Activated CD4-positive, alpha-beta T cell treated with anti-CD3 and anti-CD28 coated beads, Interleukin-10, Interleukin-2, amounts not matched to agents 100 ng/mL and 50 ng/mL, durations not matched to agents 16 hours and 8 hours (primary cell): Measurements from ENCODE around the gene POU2F3.
"Not testable (repeated sequence)": the region's sequence is repeated elsewhere in the genome, so short reads cannot be mapped to it uniquely, and the experiment has no call there.

Experiments
- DNase-seq: peaks from one replicate; pipeline ENCODE4 v3.0.0-alpha.2; 2020

The POU2F3 gene

DNA sequence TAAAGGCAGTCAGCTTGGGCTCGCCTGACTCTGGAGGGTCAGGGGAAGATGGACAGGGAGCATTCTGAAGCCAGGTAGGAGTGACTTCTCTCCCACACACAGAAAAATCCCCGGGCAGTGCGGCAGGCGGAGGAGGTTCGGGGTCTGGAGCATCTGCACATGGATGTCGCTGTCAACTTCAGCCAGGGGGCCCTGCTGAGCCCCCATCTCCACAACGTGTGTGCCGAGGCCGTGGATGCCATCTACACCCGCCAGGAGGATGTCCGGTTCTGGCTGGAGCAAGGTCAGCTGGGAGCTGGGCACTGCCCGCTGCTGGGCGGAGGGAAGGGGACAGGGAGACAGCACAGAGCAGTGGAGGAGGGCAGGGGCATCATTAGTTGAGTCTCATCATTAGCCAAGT is 13.2 kb upstream of the POU2F3 start:
- DNase-seq, result no peak

DNA sequence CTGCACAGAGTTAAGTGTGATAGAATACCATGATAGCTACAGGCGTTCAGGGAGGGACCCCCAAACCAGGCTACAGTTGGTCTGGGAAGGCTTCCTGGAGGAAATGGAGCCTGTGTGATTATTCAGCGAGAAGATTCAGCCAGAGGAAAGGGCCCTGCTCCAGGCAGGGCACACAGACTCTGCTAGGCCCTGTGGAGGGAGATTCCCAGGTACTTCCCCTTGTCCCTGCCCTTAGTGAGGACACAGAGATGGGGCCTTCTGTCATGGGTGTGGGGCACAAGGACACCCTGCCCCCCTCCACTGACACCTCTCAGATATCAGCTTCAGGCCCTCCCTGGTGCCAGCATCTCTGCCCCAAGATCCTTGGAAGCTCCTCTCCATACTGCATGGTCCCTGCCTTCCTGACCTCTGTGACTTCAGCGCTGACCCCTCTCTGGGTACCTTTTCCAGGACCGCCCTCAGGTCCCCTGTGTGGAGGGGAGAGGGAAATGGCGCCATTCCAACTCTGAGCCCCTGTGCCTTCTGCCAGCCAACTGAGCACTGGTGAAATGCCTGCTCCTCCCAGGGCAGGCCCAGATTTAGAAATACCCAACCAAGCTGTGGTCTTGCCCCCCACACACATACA is 12.6 kb upstream of the POU2F3 start:
- no peak for DNase-seq

DNA sequence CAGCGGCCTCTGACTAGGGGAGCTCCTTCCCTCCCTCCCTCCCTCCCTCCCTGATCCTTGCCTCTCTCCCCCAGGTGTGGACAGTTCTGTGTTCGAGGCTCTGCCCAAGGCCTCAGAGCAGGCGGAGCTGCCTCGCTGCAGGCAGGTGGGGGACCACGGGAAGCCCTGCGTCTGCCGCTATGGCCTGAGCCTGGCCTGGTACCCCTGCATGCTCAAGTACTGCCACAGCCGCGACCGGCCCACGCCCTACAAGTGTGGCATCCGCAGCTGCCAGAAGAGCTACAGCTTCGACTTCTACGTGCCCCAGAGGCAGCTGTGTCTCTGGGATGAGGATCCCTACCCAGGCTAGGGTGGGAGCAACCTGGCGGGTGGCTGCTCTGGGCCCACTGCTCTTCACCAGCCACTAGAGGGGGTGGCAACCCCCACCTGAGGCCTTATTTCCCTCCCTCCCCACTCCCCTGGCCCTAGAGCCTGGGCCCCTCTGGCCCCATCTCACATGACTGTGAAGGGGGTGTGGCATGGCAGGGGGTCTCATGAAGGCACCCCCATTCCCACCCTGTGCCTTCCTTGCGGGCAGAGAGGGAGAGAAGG is 11.1 kb upstream of the POU2F3 start:
- DNase-seq, result no peak

- peak; percentile 15 for DNase-seq
Observed at GRCh38 chr11:120229451-120230424, 10.2 kb upstream of the POU2F3 start.

GRCh38 chr11:120230433-120231071 is 9.4 kb upstream of the POU2F3 start:
- no peak for DNase-seq

DNA sequence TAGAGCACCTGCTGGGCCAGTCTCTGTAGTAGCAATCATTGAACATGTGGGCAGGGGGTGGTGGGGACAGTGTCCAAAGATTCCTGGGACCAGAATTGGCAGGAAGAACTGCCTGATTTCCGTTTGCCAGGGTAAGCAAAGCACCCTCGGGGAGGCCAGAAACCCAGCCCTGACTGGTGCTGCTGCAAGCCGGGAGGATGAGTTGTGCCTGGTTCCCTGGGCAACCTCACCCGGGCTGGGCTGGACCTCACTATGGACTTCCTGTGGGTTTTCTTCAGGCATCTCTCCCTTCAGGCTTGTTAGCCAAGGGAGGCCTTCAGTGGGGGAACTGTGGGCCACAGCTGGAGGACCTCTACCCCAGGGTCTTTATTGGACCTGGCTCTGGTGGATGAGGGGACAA is 8.0 kb upstream of the POU2F3 start:
- DNase-seq, result no peak

DNA sequence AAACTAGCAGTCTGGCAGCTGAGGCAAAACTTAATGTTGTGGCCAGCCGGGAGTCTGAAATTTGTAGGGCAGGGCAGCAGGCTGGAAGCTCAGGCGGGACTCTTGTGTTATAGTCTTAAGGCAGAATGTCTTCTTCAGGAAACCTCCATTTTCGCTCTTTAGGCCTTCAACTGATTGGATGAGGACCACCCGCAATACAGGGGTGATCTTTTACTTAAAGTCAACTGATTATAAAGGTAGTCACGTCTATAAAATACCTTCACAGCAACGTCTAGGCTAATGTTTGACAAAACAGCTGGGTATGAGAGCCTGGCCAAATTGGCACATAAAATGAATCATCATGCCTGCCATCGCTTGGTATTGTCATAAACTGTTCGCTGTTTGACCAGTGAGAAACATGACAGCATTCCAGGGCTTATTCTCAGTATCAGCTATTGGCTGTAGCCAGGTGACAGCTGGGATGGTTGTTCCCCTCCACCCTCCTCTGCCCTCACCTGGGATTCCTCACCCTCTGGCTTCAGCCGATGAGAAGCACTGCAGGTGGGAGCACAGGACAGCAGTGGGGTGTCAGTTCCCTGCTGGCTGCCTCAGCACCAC is 6.6 kb upstream of the POU2F3 start:
- DNase-seq, result no peak

- DNase-seq, result peak; percentile 72
Observed at GRCh38 chr11:120235024-120235628, 4.8 kb upstream of the POU2F3 start.

- DNase-seq, result peak; percentile 18
Observed at GRCh38 chr11:120236169-120237107, 3.5 kb upstream of the POU2F3 start.

DNA sequence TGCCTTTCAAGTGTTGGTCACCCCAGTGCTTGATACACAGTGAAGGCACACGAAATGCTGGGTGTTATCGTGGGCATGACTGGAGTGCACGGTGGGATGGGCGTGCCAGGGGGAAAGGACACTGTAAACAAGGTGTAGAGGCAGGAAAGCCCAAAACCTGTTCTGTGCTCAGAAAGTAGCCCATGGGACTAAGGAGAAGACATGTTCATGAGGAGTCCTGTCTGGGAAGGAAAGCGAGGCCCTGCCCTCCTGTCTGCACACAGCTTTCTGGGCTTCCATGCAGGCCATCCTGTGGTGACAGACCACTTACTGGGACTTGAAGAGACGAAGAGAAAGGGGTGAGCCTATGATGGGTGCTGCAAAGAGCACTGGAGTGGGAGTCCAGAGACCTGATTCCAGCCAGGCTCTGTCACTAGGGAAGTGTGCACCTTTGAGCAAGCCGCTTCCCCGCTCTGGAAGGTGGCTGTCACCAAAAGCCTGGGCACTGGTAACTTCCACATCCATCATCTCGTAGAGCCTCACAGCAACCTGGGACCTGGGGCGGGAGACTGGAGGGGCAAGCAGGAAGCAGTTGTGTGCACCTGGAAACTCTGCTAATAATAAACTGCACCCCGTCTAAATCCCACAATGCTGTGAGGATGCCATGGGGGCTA is 846 bp upstream of the POU2F3 start:
- no peak for DNase-seq

DNA sequence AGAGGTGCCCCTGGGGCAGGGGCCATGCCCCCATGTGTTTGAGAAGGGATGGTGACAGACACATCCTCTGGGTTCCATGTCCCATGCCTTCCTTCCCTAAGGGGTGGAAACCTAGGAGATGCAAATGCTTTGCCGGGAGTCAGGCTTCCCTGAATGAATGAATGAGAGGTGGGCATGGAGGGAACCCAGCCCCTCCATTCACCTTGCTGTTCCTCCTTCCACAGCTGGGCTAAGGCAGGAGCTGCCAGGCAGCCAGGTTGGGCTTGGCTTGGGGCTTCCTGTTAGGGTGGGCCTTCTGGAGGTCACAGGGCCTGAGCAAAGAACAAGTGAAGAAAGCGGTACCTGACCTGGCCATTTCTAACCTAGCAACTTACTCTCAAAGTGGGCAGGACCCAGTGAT is 926 bp downstream of the POU2F3 start:
- DNase-seq, result no peak

DNA sequence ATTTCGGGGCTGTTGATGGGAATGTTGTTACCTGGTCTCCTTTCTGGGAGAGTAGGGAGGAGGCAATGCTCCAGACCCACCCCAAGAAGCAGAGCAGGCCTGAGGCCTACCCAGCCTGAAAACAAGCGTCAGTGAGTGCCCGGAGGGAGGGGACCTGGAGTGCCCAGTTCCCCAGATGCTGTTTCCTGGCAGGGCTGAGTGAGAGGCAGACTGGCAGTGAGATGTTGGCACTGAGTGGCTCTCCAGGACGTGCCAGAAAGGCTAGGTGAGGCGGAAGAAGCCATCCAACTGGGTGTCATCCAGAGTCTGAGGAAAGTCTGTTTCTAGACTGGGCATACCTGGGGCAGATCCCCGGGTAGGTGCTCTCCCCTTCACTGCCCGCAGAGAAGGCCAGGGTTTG is 1.3 kb downstream of the POU2F3 start:
- no peak for DNase-seq

DNA sequence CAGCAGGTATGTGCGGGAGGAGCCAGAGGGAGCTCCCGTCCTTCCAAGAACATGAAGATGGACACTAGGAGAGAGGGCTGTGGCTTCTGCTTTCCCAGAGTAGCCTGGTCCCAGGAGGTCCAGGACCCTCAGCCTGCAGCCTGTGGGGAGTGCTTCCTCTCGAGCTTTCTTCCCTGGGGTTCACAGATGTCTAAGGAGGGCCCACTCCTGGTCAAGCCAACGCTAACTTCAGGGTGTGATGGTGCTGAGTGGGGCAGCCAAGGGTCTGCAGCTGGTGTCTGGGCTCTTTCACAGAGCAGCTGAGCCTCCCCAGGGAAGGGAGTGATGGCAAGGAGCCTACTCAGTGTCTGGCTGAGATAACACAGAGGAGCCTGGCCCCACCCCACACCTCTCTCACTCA is 3.3 kb downstream of the POU2F3 start:
- DNase-seq, result no peak

DNA sequence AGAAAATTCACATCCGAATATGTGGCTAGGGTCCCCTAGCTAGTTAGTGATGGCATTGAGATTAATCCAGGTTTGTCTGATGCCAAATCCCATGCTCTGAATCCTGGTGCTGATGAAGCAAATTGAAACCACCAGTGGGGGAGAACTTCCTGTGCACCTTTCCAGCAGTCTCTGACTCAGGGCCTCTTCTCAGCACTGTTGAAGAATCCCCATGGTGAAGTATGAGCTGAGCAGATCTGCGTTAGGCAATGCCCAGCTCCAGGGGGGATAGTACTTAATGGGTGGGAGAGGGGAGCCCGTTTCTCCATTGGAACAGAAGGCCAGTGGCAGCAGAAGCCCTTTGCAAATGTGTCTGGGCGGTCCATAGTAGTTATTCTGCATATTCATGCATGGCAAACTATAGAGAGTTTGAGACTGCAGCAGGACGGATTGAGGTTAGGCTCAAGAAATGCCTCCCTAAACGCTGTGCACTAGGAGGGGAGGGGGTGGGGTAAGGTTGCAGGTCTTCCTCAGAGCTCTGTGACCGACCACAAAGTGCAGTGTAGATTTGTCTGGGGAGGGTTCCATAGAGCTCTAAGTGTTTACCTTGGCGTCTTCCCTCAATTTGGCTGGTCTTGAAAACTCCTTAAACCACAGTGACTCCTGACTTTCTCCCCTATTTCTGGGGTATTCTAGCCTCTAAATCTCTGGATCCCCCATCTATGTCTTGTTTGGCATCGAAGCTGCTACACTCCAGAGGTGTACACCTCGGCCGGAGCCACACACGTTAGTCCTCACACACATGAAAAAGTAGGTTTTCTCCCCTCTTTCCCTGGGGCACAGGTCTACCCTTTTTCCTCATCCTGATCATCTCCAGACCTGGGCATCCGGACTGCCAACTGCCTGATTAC is 4.8 kb downstream of the POU2F3 start:
- DNase-seq, result peak; percentile 42

GRCh38 chr11:120245434-120245833 is 5.5 kb downstream of the POU2F3 start:
- DNase-seq, result no peak

DNA sequence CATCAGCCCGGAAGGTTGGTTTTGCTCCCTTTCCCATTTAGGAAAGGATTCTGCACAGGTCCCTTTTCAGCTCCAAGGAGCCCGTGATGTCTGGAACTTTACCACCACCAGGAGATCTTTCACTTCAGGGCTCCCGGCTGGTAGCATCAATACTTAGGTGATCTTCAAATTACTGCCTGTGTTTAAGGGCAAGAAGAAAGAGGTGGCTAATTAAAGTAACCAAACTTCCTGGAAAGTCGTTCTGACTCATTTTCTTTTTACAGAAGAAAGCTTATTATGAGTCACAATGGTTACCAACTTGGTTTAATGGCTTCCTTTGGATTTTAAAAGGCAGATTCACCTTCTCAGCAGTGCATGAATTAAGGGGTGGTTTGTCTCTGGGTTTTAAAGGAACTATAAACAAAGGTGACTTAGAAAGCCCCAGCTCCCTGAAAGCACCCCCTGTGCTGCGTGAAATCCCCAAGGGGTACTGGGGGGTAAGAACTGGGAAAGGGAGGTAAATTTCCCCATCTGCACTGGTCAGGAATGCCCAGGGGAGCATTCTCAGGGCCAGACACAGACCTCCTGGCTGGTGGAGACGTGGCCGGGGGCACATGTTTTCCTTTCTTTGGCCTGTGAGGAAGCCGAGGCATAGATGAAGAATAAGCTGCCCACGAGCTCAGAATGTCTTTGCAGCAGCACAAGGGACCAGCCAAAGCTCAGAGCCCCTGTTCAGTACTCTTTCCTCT is 8.8 kb downstream of the POU2F3 start:
- DNase-seq, result peak; percentile 83

DNA sequence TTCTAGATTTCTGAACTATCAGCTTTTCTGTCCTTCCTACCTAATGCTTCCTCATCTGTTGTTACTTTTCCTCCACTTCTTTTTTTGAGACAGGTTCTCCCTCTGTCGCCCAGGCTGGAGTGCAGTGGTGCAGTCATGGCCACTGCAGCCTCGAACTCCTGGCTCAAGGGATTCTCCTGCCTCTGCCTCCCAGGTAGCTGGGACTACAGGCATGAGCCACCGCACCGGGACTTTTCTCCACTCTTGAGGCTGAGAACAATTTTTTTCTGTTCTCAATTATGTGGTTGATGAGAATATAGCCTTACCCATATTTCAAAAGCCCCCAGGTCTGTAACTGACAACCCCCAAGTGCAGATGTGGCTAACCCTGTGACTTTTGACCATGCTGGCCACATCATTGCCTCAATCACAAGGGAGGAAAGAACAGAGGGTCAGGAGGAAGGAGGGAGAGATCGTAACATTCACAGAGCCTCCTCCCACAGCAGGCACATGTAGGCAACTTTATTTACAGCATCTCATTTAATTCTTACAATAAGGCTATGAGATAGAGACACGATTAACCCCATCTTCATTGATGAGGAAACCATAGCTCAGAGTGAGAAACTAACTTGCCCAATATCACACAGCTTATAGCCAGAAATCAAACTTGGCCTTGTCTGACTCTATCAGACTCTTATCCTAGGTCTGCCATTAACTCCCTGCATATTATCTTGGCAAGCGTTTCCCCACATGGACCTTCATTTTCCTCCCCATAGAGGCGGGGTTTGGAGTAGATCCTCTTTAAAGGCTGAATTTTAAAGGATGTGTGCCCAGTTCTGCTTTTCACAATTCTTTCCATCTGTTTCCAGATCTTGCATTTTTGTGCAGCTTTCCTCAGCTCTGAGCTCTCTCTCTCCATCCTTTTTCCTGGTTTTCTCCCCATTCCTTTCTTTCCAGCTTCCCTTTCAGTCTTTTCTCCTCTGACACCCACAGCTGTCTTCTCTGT is 9.6 kb downstream of the POU2F3 start:
- no peak for DNase-seq

GRCh38 chr11:120253377-120253776 is 13.4 kb downstream of the POU2F3 start:
- DNase-seq, result not testable (repeated sequence)
